NCI-H1092 (cell line): ENCODE results near the gene PDYN.

Source experiments
- DNase-seq: peaks from one replicate; lab custom pipeline; 2025; lab: John Stamatoyannopoulos, UW

The PDYN gene

GRCh38 chr20:1934721-1935573, 58.9 kb downstream of the PDYN start:
- DNase-seq: no peak

DNA sequence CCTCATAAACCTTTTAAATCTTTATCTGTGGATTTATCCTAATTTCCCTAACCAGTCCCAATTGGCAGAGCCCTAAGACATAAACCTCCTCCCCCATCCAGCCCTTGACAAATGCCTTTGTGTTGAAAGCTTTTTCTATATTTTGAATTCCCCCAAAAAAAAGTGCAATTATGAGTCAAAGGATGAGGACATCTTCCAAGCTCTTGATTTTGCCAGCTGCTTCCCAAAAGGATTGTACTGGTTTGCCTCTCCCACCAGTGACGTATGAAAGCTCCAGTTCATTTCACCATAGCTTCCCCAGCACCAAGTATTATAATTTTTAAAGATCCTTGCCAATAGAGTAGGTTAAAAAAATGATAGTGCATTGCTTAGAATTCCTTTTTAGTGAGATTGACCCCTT, 59.7 kb downstream of the PDYN start:
- DNase-seq: no peak

DNA sequence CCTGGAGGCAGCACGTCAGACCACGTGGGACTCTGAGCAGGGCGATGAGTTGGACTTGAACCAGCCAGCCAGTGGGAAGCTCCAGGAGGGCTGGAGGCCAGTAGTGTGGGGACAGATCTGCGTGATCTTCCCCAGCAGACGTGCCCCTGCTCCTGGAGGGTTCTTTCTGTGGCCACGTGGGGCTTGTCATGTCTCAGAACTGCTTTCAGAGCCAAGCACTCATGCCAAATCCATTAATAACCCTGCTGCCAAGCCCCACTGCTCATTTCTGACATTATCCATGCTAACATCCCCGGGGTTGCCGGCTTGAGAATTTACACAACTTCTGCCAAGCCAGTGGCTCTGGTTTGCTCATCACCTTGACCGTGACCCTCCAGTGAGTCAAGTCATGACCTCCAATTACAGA, 60.4 kb downstream of the PDYN start:
- DNase-seq: no peak

DNA sequence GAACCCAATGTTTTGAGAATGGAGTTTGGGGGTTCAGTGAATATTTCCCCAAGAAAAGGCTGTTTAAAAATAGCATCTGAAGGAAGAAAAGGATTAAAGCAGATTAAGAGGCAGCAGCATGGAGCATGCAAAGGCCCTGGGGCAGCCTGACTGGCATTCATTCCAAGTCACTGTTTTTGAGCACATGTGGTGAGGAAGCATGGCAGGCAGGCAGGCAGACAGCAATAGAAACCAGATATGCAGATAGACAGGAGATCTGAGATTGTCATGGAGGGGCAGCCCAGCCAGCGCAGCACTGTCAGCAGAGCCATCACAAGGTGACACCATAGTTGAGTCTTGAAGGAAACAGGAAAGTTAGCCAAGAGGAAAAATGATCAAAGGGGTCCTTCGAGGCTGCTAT, 60.9 kb downstream of the PDYN start:
- no peak for DNase-seq

DNA sequence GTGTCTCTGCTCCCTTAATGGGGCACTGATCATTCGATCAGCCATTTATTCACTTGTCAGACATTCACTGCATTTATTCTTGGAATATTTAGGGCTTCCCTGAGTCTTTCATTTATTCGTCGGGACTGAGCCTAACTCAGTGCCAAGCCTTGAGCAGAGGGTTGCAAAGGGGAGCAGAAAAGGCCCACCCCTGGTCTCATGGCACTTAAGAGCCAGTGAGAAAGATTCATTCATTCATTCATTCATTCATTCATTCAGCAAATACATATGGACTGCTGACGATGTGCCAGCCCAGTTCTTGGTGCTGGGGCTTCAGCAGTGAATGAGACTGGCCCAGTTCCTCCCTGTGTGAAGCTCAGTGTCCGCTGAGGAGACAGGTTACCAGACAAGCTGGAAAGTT, 62.0 kb downstream of the PDYN start:
- DNase-seq: no peak

- DNase-seq: no peak
These were observed 63.7 kb downstream of the PDYN start for GRCh38 chr20:1930165-1930564.

DNA sequence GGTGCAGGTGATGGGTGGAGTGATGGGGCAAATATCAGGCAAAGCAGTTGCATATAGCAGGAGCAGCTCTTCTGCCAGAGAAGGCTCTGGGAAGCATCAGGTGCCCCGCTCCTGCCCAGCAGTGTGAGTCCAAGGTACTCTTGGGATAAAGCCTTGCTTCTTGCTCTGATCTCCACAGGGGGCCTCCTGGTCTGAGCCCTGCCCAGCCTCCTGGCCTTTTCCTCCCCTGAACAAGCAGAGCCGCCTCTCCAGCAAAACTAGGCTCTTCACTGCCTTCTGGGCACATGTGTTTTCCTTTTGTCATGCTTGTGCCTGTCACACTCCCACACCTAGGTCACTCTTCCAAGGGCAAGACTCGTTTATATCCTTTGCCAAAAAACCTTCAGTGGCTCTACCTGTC, 64.4 kb downstream of the PDYN start:
- DNase-seq: no peak

DNA sequence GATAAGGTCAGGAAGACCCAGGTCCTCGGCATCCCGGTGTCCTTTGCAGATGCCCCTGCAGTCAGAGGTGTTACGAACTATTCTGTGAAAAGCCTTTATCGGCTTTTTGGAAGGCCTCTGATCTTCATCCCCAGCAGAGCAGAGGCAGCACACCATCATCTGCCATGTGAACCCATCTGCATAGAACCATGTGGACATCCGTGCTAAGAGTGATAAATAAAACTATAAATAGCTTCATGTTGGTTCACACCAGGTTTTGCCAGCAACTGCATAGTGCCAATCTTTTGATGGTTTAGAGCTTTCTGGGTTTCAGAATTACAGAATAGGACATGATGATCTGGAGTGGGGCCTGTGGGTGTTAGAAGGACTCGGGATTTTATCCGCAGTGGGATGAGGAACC, 65.1 kb downstream of the PDYN start:
- no peak for DNase-seq
